ENCODE results near the gene CTIF.
"Not testable (repeated sequence)": the region's sequence is repeated elsewhere in the genome, so short reads cannot be mapped to it uniquely, and the experiment has no call there.

Gene CTIF

GRCh38 chr18:48711651-48712486, 173.0 kb downstream of the CTIF start:
- no peak for DNase-seq

GRCh38 chr18:48713309-48713708, 174.5 kb downstream of the CTIF start:
- DNase-seq = no peak

GRCh38 chr18:48714873-48715272, 176.0 kb downstream of the CTIF start:
- no peak for DNase-seq

GRCh38 chr18:48715711-48716361, 177.0 kb downstream of the CTIF start:
- no peak for DNase-seq

- DNase-seq = not testable (repeated sequence)
Observed at GRCh38 chr18:48717227-48717626, 178.4 kb downstream of the CTIF start.

- no peak for DNase-seq
Observed at GRCh38 chr18:48718251-48718959, 179.6 kb downstream of the CTIF start.

- no peak for DNase-seq
Observed at GRCh38 chr18:48719388-48719787, 180.6 kb downstream of the CTIF start.

- DNase-seq = no peak
Observed at GRCh38 chr18:48719974-48720654, 181.3 kb downstream of the CTIF start.

GRCh38 chr18:48720655-48721025, 181.8 kb downstream of the CTIF start:
- DNase-seq = no peak

GRCh38 chr18:48721312-48721711, 182.5 kb downstream of the CTIF start:
- no peak for DNase-seq

GRCh38 chr18:48723016-48723415, 184.2 kb downstream of the CTIF start:
- DNase-seq = no peak

- DNase-seq = no peak
Observed at GRCh38 chr18:48723837-48724236, 185.0 kb downstream of the CTIF start.

- DNase-seq = no peak
Observed at GRCh38 chr18:48724442-48724841, 185.6 kb downstream of the CTIF start.

- DNase-seq = no peak
Observed at GRCh38 chr18:48724939-48725338, 186.1 kb downstream of the CTIF start.

GRCh38 chr18:48725562-48725961, 186.7 kb downstream of the CTIF start:
- DNase-seq = no peak

- no peak for DNase-seq
Observed at GRCh38 chr18:48727681-48728080, 188.8 kb downstream of the CTIF start.

GRCh38 chr18:48728204-48728833, 189.5 kb downstream of the CTIF start:
- no peak for DNase-seq

GRCh38 chr18:48729404-48729803, 190.6 kb downstream of the CTIF start:
- DNase-seq = no peak

GRCh38 chr18:48730010-48730409, 191.2 kb downstream of the CTIF start:
- DNase-seq = no peak

- DNase-seq = no peak
Observed at GRCh38 chr18:48732767-48733424, 194.1 kb downstream of the CTIF start.

- DNase-seq = no peak
Observed at GRCh38 chr18:48733643-48734253, 194.9 kb downstream of the CTIF start.

- no peak for DNase-seq
Observed at GRCh38 chr18:48734460-48734859, 195.6 kb downstream of the CTIF start.

Measured in activated gamma-delta T cell (primary cell).